Gastrocnemius medialis (tissue), 4 donors: Measurements from ENCODE around the gene MYBL2. TPM values are rescaled to one million over a fixed set of nuclear protein-coding genes. Genes with fewer than 3 reads are reported as not detected.

Experiments used
- ATAC-seq, 2 donors: fragments of 150-250 bp; one replicate each; pipeline ENCODE4 v1.9.1; 2016
- DNase-seq, 2 donors: peaks; one replicate each; pipeline ENCODE4 v3.0.0-alpha.2; 2019
- H3K27ac ChIP-seq, 4 donors: fragments of 200-600 bp; sonication (generic); 1 replicate in 1 of 4; 2 replicates in 3 of 4; pipeline ENCODE4 v1.5.1; 2016 to 2018; ENCODE audit warnings: mild to moderate bottlenecking in 2 of 4, moderate library complexity in 1 of 4
- H3K27me3 ChIP-seq, 3 donors: fragments of 200-600 bp; sonication (generic) in 2 of 3; 1 replicate in 1 of 3; 2 replicates in 2 of 3; pipeline versions ENCODE4 v1.5.1 to v1.6.0; 2016 to 2019; ENCODE audit warnings: mild to moderate bottlenecking in 1 of 3, moderate library complexity in 1 of 3
- H3K36me3 ChIP-seq, 2 donors: fragments of 200-600 bp; sonication (generic) in 1 of 2; one replicate each; pipeline ENCODE4 v1.5.1; 2017 to 2018
- H3K4me1 ChIP-seq, 2 donors: fragments of 200-600 bp; sonication (generic) in 1 of 2; one replicate each; pipeline ENCODE4 v1.5.1; 2016 to 2017; ENCODE audit warnings: mild to moderate bottlenecking in 2 of 2
- H3K4me3 ChIP-seq, 4 donors: fragments of 200-600 bp; sonication (generic) in 3 of 4; 1 replicate in 1 of 4; 2 replicates in 3 of 4; pipeline ENCODE4 v1.5.1; 2016 to 2019; ENCODE audit warnings: mild to moderate bottlenecking in 2 of 4
- H3K9me3 ChIP-seq, 3 donors: fragments of 200-600 bp; sonication (generic) in 2 of 3; 1 replicate in 1 of 3; 2 replicates in 2 of 3; pipeline ENCODE4 v1.5.1; 2016 to 2019
- CTCF ChIP-seq, 5 experiments: fragments of 450-650 bp in 3 of 5; fragments of 200-600 bp in 2 of 5; sonication (generic) in 2 of 5; IDR thresholded peaks in 4 of 5; conservative IDR thresholded peaks in 1 of 5; 1 replicate in 4 of 5; 2 replicates in 1 of 5; pipeline ENCODE4 v1.5.1; 2016 to 2019; ENCODE audit warnings: antibody characterized with exemption in 5 of 5, mild to moderate bottlenecking in 3 of 5, moderate library complexity in 3 of 5
- POLR2A ChIP-seq, 2 donors: fragments of 450-650 bp; IDR thresholded peaks; one replicate each; pipeline ENCODE4 v1.6.1; 2017; ENCODE audit warnings: antibody characterized with exemption in 2 of 2, mild to moderate bottlenecking in 2 of 2, moderate library complexity in 2 of 2
- in situ Hi-C, 4 donors: fragments of 200-750 bp; cut with MboI; loops; one replicate each; pipeline versions ENCODE4 v1.15.0 to v1.8.0; 2017; ENCODE audit warnings: low sequenced_read_pairs in 4 of 4
- intact Hi-C: fragments of 100-400 bp; cut with DNase I; formaldehyde crosslinking; loops from one replicate; pipeline ENCODE4 v1.15.1; 2023; ENCODE audit warnings: low total_unique reads
- total RNA-seq, 4 donors: library from RNA; depleted of rRNA; stranded (reverse); fragments of >200 nt; gene quantifications; one replicate each; pipeline versions ENCODE4 v1.1.0 to v1.2.3, GENCODE V29; 2016

Gene MYBL2
- total RNA-seq, 4 donors from 2014 or later = 0.55 TPM; not detected in 3

- Histone ChIP-seq H3K27me3 (peaks cover 3 to 14% (median 8%) of the 10 kb centered on the region in 3 donors), H3K4me1 (no peaks in the 10 kb centered on the region), H3K36me3 (no peaks in the 10 kb centered on the region), H3K27ac (no peak overlapping the region), H3K4me3 (no peak overlapping the region), H3K9me3 (no peaks in the 10 kb centered on the region)
- TF ChIP-seq CTCF (IDR thresholded peaks at IDR 0.05 in 4 of 5, conservative IDR thresholded peaks at IDR 0.05 in 1 of 5) (no peak), POLR2A (IDR thresholded peaks at IDR 0.05) (no peak)
- in situ Hi-C loops = no loop called here
- intact Hi-C loops = no loop called here
- ATAC-seq (no peak), DNase-seq (no peak)
Measured at GRCh38 chr20:43761386-43762340, 94.7 kb downstream of the MYBL2 start.

- peaks cover 8 to 17% (median 12%) of the 10 kb centered on the region in 3 donors for H3K27me3 ChIP-seq
- TF ChIP-seq CTCF (IDR thresholded peaks at IDR 0.05 in 4 of 5, conservative IDR thresholded peaks at IDR 0.05 in 1 of 5) (no peak), POLR2A (IDR thresholded peaks at IDR 0.05) (no peak)
- in situ Hi-C loops = no loop called here
- H3K9me3 ChIP-seq = no peaks in the 10 kb centered on the region
- H3K4me1 ChIP-seq = no peaks in the 10 kb centered on the region
- DNase-seq (no peak), ATAC-seq (no peak)
- H3K4me3 ChIP-seq = no peak overlapping the region
- no peaks in the 10 kb centered on the region for H3K36me3 ChIP-seq
- H3K27ac ChIP-seq = no peak overlapping the region
- intact Hi-C loops = no loop called here
Measured at GRCh38 chr20:43762911-43763310, 96.0 kb downstream of the MYBL2 start.

- in situ Hi-C loops (no loop called here), intact Hi-C loops (no loop called here)
- ATAC-seq (no peak), DNase-seq (no peak)
- H3K4me1 ChIP-seq = no peaks in the 10 kb centered on the region
- TF ChIP-seq CTCF (IDR thresholded peaks at IDR 0.05 in 4 of 5, conservative IDR thresholded peaks at IDR 0.05 in 1 of 5) = no peak
- TF ChIP-seq POLR2A (IDR thresholded peaks at IDR 0.05) = no peak
- no peak overlapping the region for H3K27ac ChIP-seq
- H3K36me3 ChIP-seq = no peaks in the 10 kb centered on the region
- no peak overlapping the region for H3K4me3 ChIP-seq
- H3K9me3 ChIP-seq = no peaks in the 10 kb centered on the region
- peaks cover 8 to 22% (median 12%) of the 10 kb centered on the region in 3 donors for H3K27me3 ChIP-seq
Measured at GRCh38 chr20:43765916-43766315, 99.0 kb downstream of the MYBL2 start.

Other genes starting within 250 kb of the MYBL2 start
- 10 to 100 TPM; 18.8 to 29.8 (median 21.0) TPM for gene SRSF6, start 209.2 kb upstream of the MYBL2 start, total RNA-seq
- gene L3MBTL1, start 159.4 kb upstream of the MYBL2 start, total RNA-seq = 1 to 10 TPM; 1.1 to 6.0 (median 3.7) TPM
- 1 to 10 TPM in 1 of 4 donors, under 1 TPM in 2, not detected in 1; 0.36 to 1.2 (median 0.55) TPM for gene SGK2, start 108.1 kb upstream of the MYBL2 start, total RNA-seq
- 1 to 10 TPM; 1.7 to 3.4 (median 2.9) TPM for gene IFT52, start 76.2 kb upstream of the MYBL2 start, total RNA-seq
- gene GTSF1L, start 59.9 kb downstream of the MYBL2 start, total RNA-seq = not detected
- gene TOX2, start 247.7 kb downstream of the MYBL2 start, total RNA-seq = under 1 TPM in 2 of 4 donors, not detected in 2; 0.20 to 0.42 TPM